Renal pelvis (tissue), 4 donors: ENCODE measurements around the gene NADK2. TPM values are rescaled to one million over a fixed set of nuclear protein-coding genes. Genes with fewer than 3 reads are reported as not detected.

Source experiments
- DNase-seq: peaks from one replicate; pipeline ENCODE4 v3.0.0-alpha.2; 2013
- polyA plus RNA-seq, 3 donors: library from polyadenylated mRNA; unstranded; fragments of 120-200 nt; gene quantifications; one replicate each; pipeline ENCODE4 v1.2.1, GENCODE V29; 2013; ENCODE audit not compliant: insufficient read length in 3 of 3

Gene NADK2
- polyA plus RNA-seq, 3 donors = 41.4 to 59.5 (median 49.6) TPM

- DNase-seq = no peak
Measured at GRCh38 chr5:36170832-36171424, 70.8 kb downstream of the NADK2 start.

GRCh38 chr5:36168737-36169136 is 73.0 kb downstream of the NADK2 start:
- no peak for DNase-seq

GRCh38 chr5:36164461-36164860 is 77.3 kb downstream of the NADK2 start:
- no peak for DNase-seq

GRCh38 chr5:36162810-36163486 is 78.8 kb downstream of the NADK2 start:
- no peak for DNase-seq

- no peak for DNase-seq
Measured at GRCh38 chr5:36161361-36161760, 80.4 kb downstream of the NADK2 start.

- no peak for DNase-seq
Measured at GRCh38 chr5:36160617-36161016, 81.1 kb downstream of the NADK2 start.

- DNase-seq = no peak
Measured at GRCh38 chr5:36158144-36158543, 83.6 kb downstream of the NADK2 start.

GRCh38 chr5:36156619-36157018 is 85.1 kb downstream of the NADK2 start:
- no peak for DNase-seq

- DNase-seq = no peak
Measured at GRCh38 chr5:36156121-36156601, 85.6 kb downstream of the NADK2 start.

GRCh38 chr5:36155291-36155690 is 86.4 kb downstream of the NADK2 start:
- no peak for DNase-seq

GRCh38 chr5:36153726-36154125 is 88.0 kb downstream of the NADK2 start:
- DNase-seq = no peak

GRCh38 chr5:36153298-36153677 is 88.4 kb downstream of the NADK2 start:
- no peak for DNase-seq

GRCh38 chr5:36152324-36153297 is 89.1 kb downstream of the NADK2 start:
- peak; percentile 14 for DNase-seq

GRCh38 chr5:36151434-36152323 is 90.0 kb downstream of the NADK2 start, which contains the start of the genes LMBRD2 and SKP2:
Gene LMBRD2 (minus strand): TSS chr5:36151887. CDS start chr5:36143349, 8,538 bp downstream.
Gene SKP2 (plus strand): TSS chr5:36152111. CDS start chr5:36152263, 152 bp downstream.
- peak; percentile 98 for DNase-seq

GRCh38 chr5:36150676-36151433 is 90.9 kb downstream of the NADK2 start:
- DNase-seq = peak; percentile 20

GRCh38 chr5:36147681-36148080 is 94.0 kb downstream of the NADK2 start:
- no peak for DNase-seq

GRCh38 chr5:36146390-36146789 is 95.3 kb downstream of the NADK2 start:
- DNase-seq = no peak

GRCh38 chr5:36145311-36145710 is 96.4 kb downstream of the NADK2 start:
- DNase-seq = no peak
